ENCODE data around the gene RETN.

Gene RETN

GRCh38 chr19:7709932-7710460, 41.1 kb downstream of the RETN start:
- no peak for DNase-seq

DNA sequence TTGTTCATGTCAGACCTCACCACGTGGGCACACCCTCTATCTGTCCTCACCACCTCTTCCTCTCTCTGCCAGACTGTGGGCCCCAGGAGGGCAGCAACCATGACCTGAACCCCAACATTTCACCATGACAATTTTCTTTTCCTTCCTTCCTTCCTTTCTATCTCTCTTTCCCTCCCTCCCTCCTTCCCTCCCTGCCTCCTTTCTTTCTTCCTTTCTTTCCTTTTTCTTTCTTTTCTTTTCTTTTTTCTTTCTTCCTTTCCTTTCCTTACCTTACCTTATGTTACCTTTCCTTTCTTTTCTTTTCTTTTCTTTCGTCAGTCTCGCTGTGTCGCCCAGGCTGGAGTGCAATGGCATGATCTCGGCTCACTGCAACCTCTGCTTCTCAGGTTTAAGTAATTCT, 41.8 kb downstream of the RETN start:
- no peak for DNase-seq

DNA sequence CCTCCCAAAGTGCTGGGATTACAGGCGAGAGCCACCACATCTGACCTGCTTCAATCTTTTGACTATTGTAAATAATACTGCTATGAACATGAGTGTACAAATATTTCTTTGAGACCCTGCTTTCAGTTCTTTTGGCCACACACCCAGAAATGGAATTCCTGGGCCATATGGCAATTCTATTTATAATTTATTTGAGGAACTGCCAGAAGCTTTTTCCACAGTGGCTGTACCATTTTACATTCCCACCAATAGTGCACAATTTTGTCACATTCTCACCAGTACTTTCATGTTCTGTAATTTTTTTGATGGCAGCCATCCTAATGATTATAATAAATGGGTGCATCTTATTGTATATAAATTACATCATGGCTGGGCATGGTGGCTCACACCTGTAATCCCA, 46.8 kb downstream of the RETN start:
- no peak for DNase-seq

DNA sequence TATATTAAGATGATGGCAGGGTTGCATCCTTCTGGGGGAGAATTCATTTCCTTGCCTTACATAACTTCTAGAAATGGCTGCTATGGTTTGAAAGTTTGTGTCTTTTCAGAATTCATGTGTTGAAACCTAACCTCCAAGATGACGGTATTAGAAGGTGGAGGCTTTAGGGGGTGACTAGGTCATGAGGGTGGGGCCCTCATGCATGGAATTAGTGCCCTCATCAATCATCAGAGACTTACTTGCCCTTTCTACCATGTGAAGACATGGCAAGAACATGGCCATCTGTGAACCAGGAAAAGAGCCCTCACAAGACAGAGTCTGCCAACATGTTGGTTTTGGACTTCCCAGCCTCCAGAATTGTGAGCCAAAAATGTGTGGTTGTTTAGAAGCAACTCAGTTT, 47.9 kb downstream of the RETN start:
- DNase-seq = no peak

DNA sequence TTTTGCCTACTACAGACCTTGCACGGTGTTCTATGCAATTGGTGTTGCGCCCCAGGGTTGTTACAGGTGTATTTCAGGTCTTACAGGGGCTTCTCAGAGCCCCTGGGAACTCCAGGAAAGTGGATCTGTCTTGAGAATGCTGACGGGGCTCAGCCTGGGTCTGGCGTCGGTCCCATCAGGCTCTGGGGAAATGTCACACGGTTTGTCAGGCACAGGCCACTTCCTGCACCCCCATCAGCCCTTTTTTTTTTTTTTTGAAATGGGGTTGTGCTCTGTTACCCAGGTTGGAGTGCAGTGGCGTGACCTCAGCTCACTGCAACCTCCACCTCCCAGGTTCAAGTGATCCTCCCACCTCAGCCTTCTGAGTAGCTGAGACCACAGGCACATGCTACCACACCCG, 49.8 kb downstream of the RETN start:
- no peak for DNase-seq

Measured in GOT3 (cell line).